Muscle of leg (tissue), 11 donors: Measurements from ENCODE around the gene OS9. TPM values are rescaled to one million over a fixed set of nuclear protein-coding genes. Genes with fewer than 3 reads are reported as not detected.
A peak's percentile ranks its signal among the peaks of the same experiment; 100 is the strongest.

Experiments used
- DNase-seq: peaks from one replicate; pipeline ENCODE4 v3.0.0; 2013
- H3K27ac ChIP-seq: one replicate; pipeline ENCODE4 v1.5.1; 2013; ENCODE audit warnings: mild to moderate bottlenecking, low read length, control low read depth
- H3K27me3 ChIP-seq: one replicate; pipeline ENCODE4 v1.6.1; 2013; ENCODE audit warnings: low read length; ENCODE audit not compliant: control insufficient read depth, insufficient read depth
- H3K36me3 ChIP-seq: one replicate; pipeline ENCODE4 v1.6.1; 2013; ENCODE audit warnings: low read length; ENCODE audit not compliant: control insufficient read depth, insufficient read depth
- H3K4me1 ChIP-seq: one replicate; pipeline ENCODE4 v1.6.1; 2013; ENCODE audit warnings: low read length; ENCODE audit not compliant: control insufficient read depth, insufficient read depth
- H3K4me3 ChIP-seq: one replicate; pipeline ENCODE4 v1.5.1; 2013; ENCODE audit warnings: low read length, control low read depth
- H3K9me3 ChIP-seq: replicated peaks from 2 replicates; pipeline ENCODE4 v1.6.1; 2013; ENCODE audit warnings: low read depth, low read length; ENCODE audit not compliant: control insufficient read depth
- WGBS: methylation state at CpG from one replicate; pipeline ENCODE4 v1.1.5; 2013; ENCODE audit warnings: missing lambda C conversion rate; ENCODE audit not compliant: insufficient coverage; 5-methylcytosine and 5-hydroxymethylcytosine counted together
- polyA plus RNA-seq, 8 donors: library from polyadenylated mRNA; unstranded; fragments of 120-200 nt; gene quantifications; one replicate each; pipeline versions ENCODE4 v1.2.1 to v1.2.3, GENCODE V29; 2013; ENCODE audit warnings: inconsistent platforms in 1 of 8, low replicate concordance in 1 of 8; ENCODE audit not compliant: insufficient read length in 8 of 8, insufficient read depth in 1 of 8
- total RNA-seq: library from RNA; stranded (reverse); fragments of 120-200 nt; gene quantifications from one replicate; pipeline ENCODE4 v1.2.4, GENCODE V29; 2013

OS9 gene
- total and polyA plus RNA-seq, 9 donors: 114 to 169 (median 133) TPM

DNA sequence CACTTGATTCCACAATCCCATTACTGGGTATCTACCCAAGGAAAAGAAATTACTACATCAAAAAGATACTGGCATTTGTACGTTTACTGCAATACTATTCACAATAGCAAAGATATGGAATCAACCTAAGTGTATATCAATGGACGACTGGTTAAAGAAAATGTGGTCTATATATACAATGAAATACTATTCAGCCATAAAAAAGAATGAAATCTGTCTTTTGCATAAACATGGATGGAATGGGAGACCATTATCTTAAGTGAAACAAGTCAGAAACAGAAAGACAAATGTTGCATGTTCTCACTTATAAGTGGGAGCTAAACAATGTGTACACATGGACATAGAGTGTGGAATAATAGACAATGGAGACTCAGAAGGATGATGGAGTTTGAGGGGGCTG is 5.0 kb upstream of the OS9 start:
- DNase-seq: no peak
- peaks cover 2% of the 10 kb centered on the region for H3K27me3 ChIP-seq
- H3K27ac ChIP-seq: no peak overlapping the region
- H3K36me3 ChIP-seq: no peaks in the 10 kb centered on the region
- no peaks in the 10 kb centered on the region for H3K9me3 ChIP-seq
- WGBS: no CpG with 5 or more reads among the region's 2 CpGs
- no peak overlapping the region for H3K4me3 ChIP-seq
- H3K4me1 ChIP-seq: peaks cover 2% of the 10 kb centered on the region

DNA sequence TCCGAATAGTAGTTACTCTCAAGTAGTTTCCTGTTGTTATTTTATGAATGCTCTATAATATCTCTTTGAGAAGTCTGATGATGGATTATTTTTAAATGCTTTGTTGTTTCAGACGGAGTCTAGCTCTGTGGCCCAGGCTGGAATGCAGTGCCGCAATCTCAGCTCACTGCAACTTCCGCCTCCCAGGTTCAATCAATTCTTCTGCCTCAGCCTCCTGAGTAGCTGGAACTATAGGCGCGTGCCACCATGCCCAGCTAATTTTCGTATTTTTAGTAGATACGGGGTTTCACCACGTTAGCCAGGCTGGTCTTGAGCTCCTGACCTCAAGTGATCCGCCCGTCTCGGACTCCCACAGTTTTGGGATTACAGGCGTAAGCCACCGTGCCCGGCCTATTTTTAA is 1.4 kb upstream of the OS9 start:
- Histone ChIP-seq H3K27me3 (peaks cover under 1% of the 10 kb centered on the region), H3K4me3 (no peak overlapping the region), H3K36me3 (peaks cover 23% of the 10 kb centered on the region), H3K4me1 (peaks cover 10% of the 10 kb centered on the region), H3K27ac (no peak overlapping the region), H3K9me3 (no peaks in the 10 kb centered on the region)
- DNase-seq: no peak
- 92% methylated on average over 11 of the region's 15 CpGs for WGBS

DNA sequence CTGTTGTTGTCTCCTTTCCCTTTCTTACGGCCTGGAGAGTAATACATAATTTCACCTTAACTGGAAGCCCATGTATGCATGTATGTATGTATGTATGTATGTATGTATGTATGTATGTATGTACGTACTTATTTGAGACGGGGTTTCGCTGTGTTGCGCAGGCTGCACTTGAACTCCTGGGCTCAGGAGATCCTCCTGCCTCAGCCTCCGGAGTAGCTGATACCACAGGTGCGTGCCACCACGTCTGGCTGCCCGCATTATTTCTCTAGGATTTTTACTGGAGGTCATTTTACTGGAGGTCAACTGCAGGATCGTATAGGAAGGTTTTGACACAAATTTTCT is 644 bp upstream of the OS9 start:
- no peaks in the 10 kb centered on the region for H3K27me3 ChIP-seq
- H3K4me1 ChIP-seq: peaks cover 10% of the 10 kb centered on the region
- peaks cover 26% of the 10 kb centered on the region for H3K36me3 ChIP-seq
- no peak for DNase-seq
- no peak overlapping the region for H3K27ac ChIP-seq
- 90% methylated on average over 2 of the region's 10 CpGs for WGBS
- H3K9me3 ChIP-seq: no peaks in the 10 kb centered on the region
- no peak overlapping the region for H3K4me3 ChIP-seq

DNA sequence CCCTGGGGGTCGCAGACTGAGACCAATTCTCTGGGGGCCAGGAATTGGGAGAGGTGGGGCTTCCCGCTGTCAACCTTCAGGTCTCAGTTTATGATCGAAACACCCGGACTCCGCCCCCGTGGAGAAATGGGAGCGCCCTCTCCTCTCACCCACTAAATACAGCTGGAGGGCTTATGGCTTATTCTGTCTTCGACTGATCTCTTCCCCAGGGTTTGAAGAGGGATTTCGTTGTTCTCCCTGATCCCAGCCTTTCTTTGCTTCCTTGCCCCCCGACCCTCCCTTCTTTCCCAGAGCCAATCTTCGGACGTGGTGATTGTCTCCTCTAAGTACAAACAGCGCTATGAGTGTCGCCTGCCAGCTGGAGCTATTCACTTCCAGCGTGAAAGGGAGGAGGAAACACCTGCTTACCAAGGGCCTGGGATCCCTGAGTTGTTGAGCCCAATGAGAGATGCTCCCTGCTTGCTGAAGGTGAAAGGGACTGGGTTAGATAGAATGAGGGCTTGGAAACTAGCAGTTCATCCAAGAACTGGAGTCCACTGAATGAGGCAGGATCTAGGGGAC is 607 bp downstream of the OS9 start:
- H3K4me1 ChIP-seq: peaks cover 10% of the 10 kb centered on the region
- peak; percentile 20 for DNase-seq

DNA sequence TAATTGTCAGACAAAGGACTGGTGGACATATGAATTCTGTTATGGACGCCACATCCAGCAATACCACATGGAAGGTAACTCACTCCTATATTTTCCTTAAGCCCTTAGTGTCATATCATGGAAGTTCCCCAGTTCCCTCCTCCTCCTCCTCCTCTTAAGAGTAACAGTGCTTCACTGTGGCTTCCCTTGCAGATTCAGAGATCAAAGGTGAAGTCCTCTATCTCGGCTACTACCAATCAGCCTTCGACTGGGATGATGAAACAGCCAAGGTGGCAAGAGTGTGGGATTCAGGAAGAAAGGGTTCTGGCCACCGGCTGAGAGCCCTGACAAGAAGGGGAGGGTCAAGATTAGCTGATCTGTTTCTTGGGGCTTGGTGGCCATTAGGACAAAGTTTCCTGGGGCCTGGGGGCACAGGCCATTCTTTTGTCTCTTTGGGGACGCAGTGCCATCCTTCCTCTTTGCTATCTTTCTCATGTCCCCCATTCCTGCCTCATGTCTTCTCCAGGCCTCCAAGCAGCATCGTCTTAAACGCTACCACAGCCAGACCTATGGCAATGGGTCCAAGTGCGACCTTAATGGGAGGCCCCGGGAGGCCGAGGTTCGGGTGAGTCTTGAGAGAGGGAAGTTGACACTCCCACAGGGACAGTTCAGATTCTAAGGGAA is 2.0 kb downstream of the OS9 start:
- WGBS: 96% methylated on average over 7 of the region's 11 CpGs
- peaks cover 39% of the 10 kb centered on the region for H3K36me3 ChIP-seq

More for the DNA sequence above, 607 bp downstream of the OS9 start:
- 0% methylated on average over 4 of the region's 15 CpGs for WGBS
- Histone ChIP-seq H3K9me3 (no peaks in the 10 kb centered on the region), H3K27me3 (no peaks in the 10 kb centered on the region), H3K36me3 (peaks cover 36% of the 10 kb centered on the region), H3K27ac (peak overlapping the region; percentile 91), H3K4me3 (peak overlapping the region; percentile 98)

DNA sequence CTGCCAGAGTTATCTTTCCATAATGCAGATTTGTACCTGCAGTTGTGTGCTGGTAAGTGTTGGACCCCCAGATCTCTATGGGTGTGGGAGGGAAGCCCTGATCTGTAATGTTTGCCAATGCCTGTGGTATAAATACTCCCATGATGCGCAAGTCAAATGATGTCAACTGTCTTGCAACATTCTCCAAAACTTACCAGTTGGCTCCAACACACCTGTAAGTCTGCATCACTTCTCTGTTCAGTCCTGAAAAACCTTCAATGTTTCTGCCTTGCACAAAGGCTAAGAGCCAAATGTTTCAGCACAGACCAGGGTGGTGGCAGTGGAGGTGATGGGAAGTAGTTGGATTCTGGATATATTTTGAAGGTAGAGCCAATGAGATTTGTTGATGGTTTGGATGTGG is 3.1 kb downstream of the OS9 start:
- no CpG with 5 or more reads among the region's 1 CpG for WGBS
- Histone ChIP-seq H3K36me3 (peaks cover 39% of the 10 kb centered on the region), H3K27ac (no peak overlapping the region), H3K9me3 (no peaks in the 10 kb centered on the region), H3K4me3 (no peak overlapping the region), H3K27me3 (no peaks in the 10 kb centered on the region), H3K4me1 (peaks cover 10% of the 10 kb centered on the region)
- no peak for DNase-seq

More for the DNA sequence above, 2.0 kb downstream of the OS9 start:
- Histone ChIP-seq H3K4me1 (peaks cover 10% of the 10 kb centered on the region), H3K4me3 (no peak overlapping the region), H3K27me3 (no peaks in the 10 kb centered on the region), H3K27ac (no peak overlapping the region), H3K9me3 (no peaks in the 10 kb centered on the region)
- DNase-seq: no peak

DNA sequence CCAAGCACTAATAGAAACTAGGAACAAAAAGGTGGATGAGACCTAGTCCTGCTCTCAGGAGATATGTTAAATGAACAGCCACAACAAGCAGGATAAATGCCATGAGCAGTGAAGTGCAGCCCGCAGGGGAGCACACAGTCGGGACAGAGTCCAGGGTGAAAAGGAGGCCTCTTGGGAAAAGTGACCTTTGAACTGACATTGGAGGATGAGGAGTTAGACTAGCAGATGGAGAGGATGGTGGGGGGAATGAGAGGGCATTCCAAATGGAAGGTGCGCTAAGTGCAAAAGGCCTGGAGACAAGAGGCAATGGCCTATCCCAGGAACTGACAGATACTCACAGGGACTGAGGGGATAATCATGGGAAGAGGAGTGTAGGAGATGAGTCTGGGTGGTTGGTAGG is 4.5 kb downstream of the OS9 start:
- H3K36me3 ChIP-seq: peaks cover 44% of the 10 kb centered on the region

DNA sequence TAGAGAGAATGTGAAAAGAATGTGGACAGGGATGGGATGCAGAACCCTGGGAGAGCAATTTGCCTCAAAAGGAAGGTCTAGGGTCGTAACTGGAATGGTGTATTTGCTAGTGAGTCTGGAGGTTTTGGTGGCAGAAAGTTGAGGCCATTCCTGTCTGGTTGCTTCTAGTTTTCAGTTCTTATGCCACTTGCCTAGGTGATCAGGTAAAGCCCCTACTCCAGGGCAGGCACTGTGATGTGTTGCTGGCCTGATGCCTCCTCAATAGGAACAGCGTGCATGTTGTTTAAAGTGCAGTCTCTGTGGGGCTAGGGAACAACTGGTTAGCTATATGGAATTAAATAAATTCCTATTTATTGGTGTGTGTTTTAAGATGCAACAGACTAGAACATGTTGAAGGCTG is 6.4 kb downstream of the OS9 start:
- WGBS: 100% methylated on average over 1 of the region's 2 CpGs
- H3K4me1 ChIP-seq: no peaks in the 10 kb centered on the region
- no peaks in the 10 kb centered on the region for H3K27me3 ChIP-seq
- peaks cover 7% of the 10 kb centered on the region for H3K9me3 ChIP-seq
- H3K36me3 ChIP-seq: peaks cover 44% of the 10 kb centered on the region
- no peak for DNase-seq
- H3K4me3 ChIP-seq: no peak overlapping the region
- no peak overlapping the region for H3K27ac ChIP-seq

More for the DNA sequence above, 4.5 kb downstream of the OS9 start:
- 96% methylated on average over 3 of the region's 3 CpGs for WGBS
- Histone ChIP-seq H3K9me3 (peaks cover 2% of the 10 kb centered on the region), H3K4me3 (no peak overlapping the region), H3K4me1 (peaks cover 8% of the 10 kb centered on the region), H3K27me3 (no peaks in the 10 kb centered on the region), H3K27ac (no peak overlapping the region)
- DNase-seq: no peak

DNA sequence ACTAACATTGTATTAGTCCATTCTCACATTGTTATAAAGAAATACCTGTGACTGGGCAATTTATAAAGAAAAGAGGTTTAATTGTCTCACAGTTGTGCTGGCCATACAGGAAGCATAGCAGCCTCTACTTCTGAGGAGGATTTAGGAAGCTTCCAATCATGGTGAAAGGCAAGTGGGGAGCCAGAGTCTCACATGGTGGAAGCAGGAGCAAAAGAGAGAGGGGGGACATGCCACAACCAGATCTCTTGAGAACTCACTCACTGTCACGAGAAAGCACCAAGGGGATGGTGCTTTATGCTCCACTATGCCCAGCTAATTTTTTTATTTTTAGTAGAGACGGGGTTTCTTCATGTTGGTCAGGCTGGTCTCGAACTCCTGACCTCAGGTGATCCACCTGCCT is 13.3 kb downstream of the OS9 start:
- peaks cover 19% of the 10 kb centered on the region for H3K36me3 ChIP-seq
- H3K27ac ChIP-seq: no peak overlapping the region
- no peaks in the 10 kb centered on the region for H3K4me1 ChIP-seq
- no peak overlapping the region for H3K4me3 ChIP-seq
- no peak for DNase-seq
- peaks cover 7% of the 10 kb centered on the region for H3K9me3 ChIP-seq
- no CpG with 5 or more reads among the region's 3 CpGs for WGBS
- no peaks in the 10 kb centered on the region for H3K27me3 ChIP-seq

DNA sequence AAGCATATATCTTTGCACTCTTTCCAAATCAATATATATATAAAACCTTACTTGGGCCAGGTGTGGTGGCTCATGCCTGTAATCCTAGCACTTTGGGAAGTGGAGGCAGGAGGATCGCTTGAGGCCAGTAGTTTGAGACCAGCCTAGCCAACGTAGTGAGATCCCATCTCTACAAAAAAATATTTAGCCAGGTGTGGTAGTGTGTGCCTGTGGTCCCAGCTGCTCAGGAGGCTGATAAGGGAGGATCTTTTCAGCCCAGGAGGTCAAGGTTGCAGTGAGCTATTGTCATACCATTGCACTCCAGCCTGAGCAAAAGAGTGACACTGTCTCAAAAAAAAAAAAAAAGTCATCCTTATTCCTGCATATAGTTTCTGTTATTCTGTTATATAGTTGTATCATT is 14.4 kb downstream of the OS9 start:
- no CpG with 5 or more reads among the region's 2 CpGs for WGBS
- H3K36me3 ChIP-seq: peaks cover 21% of the 10 kb centered on the region
- peaks cover 6% of the 10 kb centered on the region for H3K9me3 ChIP-seq
- no peaks in the 10 kb centered on the region for H3K27me3 ChIP-seq
- no peak for DNase-seq
- no peak overlapping the region for H3K27ac ChIP-seq
- H3K4me1 ChIP-seq: no peaks in the 10 kb centered on the region
- H3K4me3 ChIP-seq: no peak overlapping the region
